ENCODE results near the gene LDHB. TPM values are rescaled to one million over a fixed set of nuclear protein-coding genes. Genes with fewer than 3 reads are reported as not detected.
"Not testable (repeated sequence)": the region's sequence is repeated elsewhere in the genome, so short reads cannot be mapped to it uniquely, and the experiment has no call there.

The LDHB gene
- total and polyA plus RNA-seq, 4 experiments from 2014 or later: 1,100 to 2,555 (median 1,593) TPM

DNA sequence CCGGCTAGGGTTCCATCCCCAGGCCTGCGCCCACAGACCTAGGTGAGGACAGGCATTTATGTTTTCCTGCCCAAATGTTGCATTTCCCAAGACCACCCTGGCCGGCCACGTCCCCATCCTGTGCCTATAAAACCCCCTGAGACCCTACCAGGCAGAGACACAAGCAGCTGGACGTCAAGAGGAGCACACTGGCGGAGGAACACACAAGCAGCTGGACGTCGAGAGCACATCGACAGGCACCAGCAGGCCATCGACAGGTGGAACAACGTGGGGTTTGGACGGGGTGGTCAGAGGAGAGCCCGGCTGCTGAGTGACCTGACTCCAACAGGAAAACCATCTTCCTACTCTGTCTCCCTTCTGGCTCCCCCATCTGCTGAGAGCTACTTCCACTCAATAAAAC is 19.6 kb upstream of the LDHB start:
- Mint-ChIP-seq H3K4me3 (peak overlapping the region; percentile 79 to 91 (median 82)), H3K9me3 (no peaks in the 10 kb centered on the region), H3K36me3 (no peaks in the 10 kb centered on the region), H3K4me1 (peaks cover 44 to 62% (median 54%) of the 10 kb centered on the region in 4 donors), H3K27ac (peak overlapping the region; percentile 81 to 97 (median 85)), H3K27me3 (no peaks in the 10 kb centered on the region)
- no peak for DNase-seq
- no peaks in the 10 kb centered on the region for H3K27me3 ChIP-seq (ENCODE audit: insufficient read depth, low read length)
- no peaks in the 10 kb centered on the region for H3K9me3 ChIP-seq (ENCODE audit: control insufficient read depth in 1 of 2, low read length in 2 of 2)
- peaks cover 58% of the 10 kb centered on the region for H3K4me1 ChIP-seq (ENCODE audit: insufficient read depth, low read length)
- no peaks in the 10 kb centered on the region for H3K36me3 ChIP-seq (ENCODE audit: insufficient read depth, low read length)
- H3K27ac ChIP-seq (ENCODE audit: low read depth, low read length): peak overlapping the region; percentile 45
- ChIA-PET CTCF (ENCODE audit: partially characterized antibody) (interaction anchor here (1.0 to 8.1 kb wide), 8 partner anchors 10 to 72 kb away, joined by 3 to 200 read pairs (median 23); partner anchors contain the start of genes GYS2 and LDHB), POLR2A (ENCODE audit: partially characterized antibody) (interaction anchor here (0.6 to 8.6 kb wide), 12 partner anchors 13 to 240 kb away, joined by 3 to 245 read pairs (median 8); partner anchors contain the start of genes GOLT1B, LDHB, PYROXD1 and RECQL)
- intact Hi-C loops (cut with micrococcal nuclease): loop anchor here (1.0 to 5.0 kb wide), 2 partner anchors 20 to 35 kb away; partner anchors contain the start of gene LDHB
- H3K4me3 ChIP-seq (ENCODE audit: low read length in 2 of 2): peak overlapping the region; percentile 16 to 49

GRCh38 chr12:21676776-21677175 is 19.1 kb upstream of the LDHB start:
- peak in 4 of 5 donors; percentile 26 to 46 (median 44) for DNase-seq
- H3K4me1 ChIP-seq (ENCODE audit: insufficient read depth, low read length): peaks cover 58% of the 10 kb centered on the region
- no peaks in the 10 kb centered on the region for H3K27me3 Mint-ChIP-seq
- H3K4me1 Mint-ChIP-seq: peaks cover 44 to 65% (median 52%) of the 10 kb centered on the region in 4 donors
- H3K27ac ChIP-seq (ENCODE audit: low read depth, low read length): peak overlapping the region; percentile 45
- H3K4me3 Mint-ChIP-seq: peak overlapping the region; percentile 79 to 91 (median 82)
- no peaks in the 10 kb centered on the region for H3K36me3 Mint-ChIP-seq
- POLR2A ChIA-PET (ENCODE audit: partially characterized antibody): interaction anchor here (0.8 to 8.6 kb wide), 10 partner anchors 13 to 221 kb away, joined by 3 to 245 read pairs (median 11); partner anchors contain the start of gene LDHB
- CTCF ChIA-PET (ENCODE audit: partially characterized antibody): interaction anchor here (0.7 to 8.1 kb wide), 11 partner anchors 10 to 72 kb away, joined by 3 to 200 read pairs (median 7); partner anchors contain the start of genes GYS2 and LDHB
- H3K27me3 ChIP-seq (ENCODE audit: insufficient read depth, low read length): no peaks in the 10 kb centered on the region
- H3K27ac Mint-ChIP-seq: peak overlapping the region; percentile 81 to 97 (median 85)
- no peaks in the 10 kb centered on the region for H3K9me3 ChIP-seq (ENCODE audit: control insufficient read depth in 1 of 2, low read length in 2 of 2)
- H3K9me3 Mint-ChIP-seq: no peaks in the 10 kb centered on the region
- peak overlapping the region in 1 of 2 donors; percentile 16 for H3K4me3 ChIP-seq (ENCODE audit: low read length in 2 of 2)
- no peaks in the 10 kb centered on the region for H3K36me3 ChIP-seq (ENCODE audit: insufficient read depth, low read length)
- intact Hi-C loops (cut with micrococcal nuclease): loop anchor here (1.0 to 5.0 kb wide), 2 partner anchors 19 to 34 kb away; partner anchors contain the start of gene LDHB

- Mint-ChIP-seq H3K27me3 (no peaks in the 10 kb centered on the region), H3K27ac (peak overlapping the region; percentile 31 to 97 (median 84)), H3K36me3 (no peaks in the 10 kb centered on the region), H3K4me3 (peak overlapping the region in 5 of 8 donors; percentile 36 to 80 (median 43)), H3K4me1 (peaks cover 44 to 65% (median 53%) of the 10 kb centered on the region in 4 donors), H3K9me3 (no peaks in the 10 kb centered on the region)
- Histone ChIP-seq H3K4me3 (ENCODE audit: low read length in 2 of 2) (no peak overlapping the region), H3K9me3 (ENCODE audit: control insufficient read depth in 1 of 2, low read length in 2 of 2) (no peaks in the 10 kb centered on the region), H3K27ac (ENCODE audit: low read depth, low read length) (no peak overlapping the region), H3K36me3 (ENCODE audit: insufficient read depth, low read length) (no peaks in the 10 kb centered on the region), H3K27me3 (ENCODE audit: insufficient read depth, low read length) (no peaks in the 10 kb centered on the region), H3K4me1 (ENCODE audit: insufficient read depth, low read length) (peaks cover 58% of the 10 kb centered on the region)
- ChIA-PET POLR2A (ENCODE audit: partially characterized antibody) (interaction anchor here (1.2 to 8.6 kb wide), 3 partner anchors 14 to 60 kb away, joined by 4 to 245 read pairs (median 12); partner anchors contain the start of gene LDHB), CTCF (ENCODE audit: partially characterized antibody) (interaction anchor here (1.0 to 8.1 kb wide), 5 partner anchors 18 to 65 kb away, joined by 3 to 200 read pairs (median 32); partner anchors contain the start of gene LDHB)
- intact Hi-C loops (cut with micrococcal nuclease): loop anchor here (5.0 kb wide), 1 partner anchor 33 kb away; no protein-coding TSS in a partner anchor
- no peak for DNase-seq
Observed at GRCh38 chr12:21675641-21676040, 18.0 kb upstream of the LDHB start.

DNA sequence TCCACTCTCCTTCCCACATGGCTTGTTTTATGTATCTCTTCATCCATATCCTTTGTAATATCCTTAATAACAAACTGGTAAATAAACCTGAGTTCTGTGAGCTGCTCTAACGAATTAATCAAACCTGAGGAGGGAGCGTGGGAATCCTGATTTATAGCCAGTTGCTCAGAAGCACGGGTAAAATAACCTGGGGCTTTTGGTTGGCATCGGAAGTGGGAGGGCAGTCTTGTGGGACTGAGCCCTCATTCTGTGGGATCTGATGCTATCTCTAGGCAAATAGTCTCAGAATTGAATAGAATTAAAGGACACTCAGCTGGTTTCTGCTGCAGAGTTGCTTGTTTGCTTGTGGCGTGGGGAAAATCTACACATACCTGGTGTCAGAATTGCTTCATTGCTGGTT is 17.5 kb upstream of the LDHB start:
- ChIA-PET POLR2A (ENCODE audit: partially characterized antibody) (interaction anchor here (1.2 to 8.6 kb wide), 2 partner anchors 21 to 60 kb away, joined by 4 to 245 read pairs; partner anchors contain the start of gene LDHB), CTCF (ENCODE audit: partially characterized antibody) (no interaction called here)
- Histone ChIP-seq H3K27me3 (ENCODE audit: insufficient read depth, low read length) (no peaks in the 10 kb centered on the region), H3K9me3 (ENCODE audit: control insufficient read depth in 1 of 2, low read length in 2 of 2) (no peaks in the 10 kb centered on the region), H3K4me3 (ENCODE audit: low read length in 2 of 2) (no peak overlapping the region), H3K4me1 (ENCODE audit: insufficient read depth, low read length) (peaks cover 53% of the 10 kb centered on the region), H3K27ac (ENCODE audit: low read depth, low read length) (no peak overlapping the region), H3K36me3 (ENCODE audit: insufficient read depth, low read length) (no peaks in the 10 kb centered on the region)
- intact Hi-C loops (cut with micrococcal nuclease): loop anchor here (5.0 kb wide), 1 partner anchor 33 kb away; no protein-coding TSS in a partner anchor
- H3K27ac Mint-ChIP-seq: peak overlapping the region in 6 of 7 donors; percentile 5 to 97 (median 76)
- H3K4me1 Mint-ChIP-seq: peaks cover 44 to 62% (median 49%) of the 10 kb centered on the region in 4 donors
- H3K9me3 Mint-ChIP-seq: no peaks in the 10 kb centered on the region
- no peak for DNase-seq
- H3K36me3 Mint-ChIP-seq: no peaks in the 10 kb centered on the region
- peak overlapping the region in 3 of 8 donors; percentile 13 to 80 (median 50) for H3K4me3 Mint-ChIP-seq
- H3K27me3 Mint-ChIP-seq: peaks cover 0 to 3% of the 10 kb centered on the region in 2 donors

GRCh38 chr12:21673830-21674552 is 16.3 kb upstream of the LDHB start:
- POLR2A ChIA-PET (ENCODE audit: partially characterized antibody): interaction anchor here (8.6 kb wide), 1 partner anchor 20 kb away, joined by 245 read pairs; the partner anchor contains the start of gene LDHB
- H3K27ac Mint-ChIP-seq: not testable (repeated sequence)

DNA sequence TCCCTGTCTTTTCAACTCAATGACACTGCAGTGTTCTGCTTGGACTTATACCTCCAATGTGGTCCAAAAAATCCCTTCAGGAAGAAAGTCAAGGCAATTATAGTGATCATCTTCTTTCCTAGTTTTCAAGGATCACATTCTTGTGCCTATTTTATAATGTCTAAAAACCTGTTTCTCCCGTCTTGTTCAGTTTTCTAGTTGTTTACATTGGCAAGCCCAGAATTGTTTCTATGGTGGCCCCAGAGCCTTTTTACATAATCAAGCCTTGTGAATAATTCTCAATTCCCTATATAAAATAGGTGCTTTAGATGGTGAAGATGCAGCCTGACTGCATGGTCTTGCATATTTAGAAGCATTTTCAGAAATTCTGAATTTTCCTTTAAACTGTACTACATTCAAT is 14.5 kb upstream of the LDHB start:
- CTCF ChIA-PET (ENCODE audit: partially characterized antibody): interaction anchor here (1.2 to 2.1 kb wide), 2 partner anchors 8 to 15 kb away, joined by 3 to 6 read pairs; partner anchors contain the start of gene LDHB
- Histone ChIP-seq H3K4me1 (ENCODE audit: insufficient read depth, low read length) (peaks cover 24% of the 10 kb centered on the region), H3K27me3 (ENCODE audit: insufficient read depth, low read length) (no peaks in the 10 kb centered on the region), H3K27ac (ENCODE audit: low read depth, low read length) (no peak overlapping the region), H3K36me3 (ENCODE audit: insufficient read depth, low read length) (no peaks in the 10 kb centered on the region), H3K9me3 (ENCODE audit: control insufficient read depth in 1 of 2, low read length in 2 of 2) (no peaks in the 10 kb centered on the region), H3K4me3 (ENCODE audit: low read length in 2 of 2) (no peak overlapping the region)
- no peak for DNase-seq
- intact Hi-C loops (cut with micrococcal nuclease): no loop called here
- peaks cover 0 to 3% of the 10 kb centered on the region in 2 donors for H3K27me3 Mint-ChIP-seq
- H3K4me1 Mint-ChIP-seq: peaks cover 20 to 34% (median 23%) of the 10 kb centered on the region in 4 donors
- H3K36me3 Mint-ChIP-seq: no peaks in the 10 kb centered on the region
- H3K27ac Mint-ChIP-seq: peak overlapping the region in 1 of 7 donors; percentile 35
- no peak overlapping the region for H3K4me3 Mint-ChIP-seq
- H3K9me3 Mint-ChIP-seq: no peaks in the 10 kb centered on the region
- POLR2A ChIA-PET (ENCODE audit: partially characterized antibody): no interaction called here

More at GRCh38 chr12:21673830-21674552, 16.3 kb upstream of the LDHB start:
- H3K9me3 ChIP-seq (ENCODE audit: control insufficient read depth in 1 of 2, low read length in 2 of 2); H3K36me3 ChIP-seq (ENCODE audit: insufficient read depth, low read length); H3K4me3 Mint-ChIP-seq; DNase-seq; H3K27me3 Mint-ChIP-seq; H3K9me3 Mint-ChIP-seq; H3K36me3 Mint-ChIP-seq; H3K27ac ChIP-seq (ENCODE audit: low read depth, low read length); H3K4me3 ChIP-seq (ENCODE audit: low read length in 2 of 2); intact Hi-C loops (cut with micrococcal nuclease); H3K27me3 ChIP-seq (ENCODE audit: insufficient read depth, low read length): not testable (repeated sequence)
- H3K4me1 ChIP-seq (ENCODE audit: insufficient read depth, low read length): peaks cover 42% of the 10 kb centered on the region
- CTCF ChIA-PET (ENCODE audit: partially characterized antibody): interaction anchor here (1.0 to 2.1 kb wide), 4 partner anchors 15 to 69 kb away, joined by 3 to 6 read pairs (median 4); partner anchors contain the start of gene LDHB
- H3K4me1 Mint-ChIP-seq: peaks cover 37 to 52% (median 40%) of the 10 kb centered on the region in 4 donors

Data from CD4-positive, alpha-beta memory T cell (primary cell).